ACHN (cell line): ENCODE results near the gene C2CD4A.

Experiments
- DNase-seq: peaks from one replicate; pipeline ENCODE4 v3.0.0-alpha.2; 2015
- in situ Hi-C: cut with HindIII; loops from 2 replicates; pipeline ENCODE4 v1.10.0; 2017; ENCODE audit warnings: low sequenced_read_pairs, low pct_ligation_motif_present, low pct_unique_long_range_greater_than_20kb

The C2CD4A gene

GRCh38 chr15:62089616-62090015 is 22.8 kb downstream of the C2CD4A start:
- in situ Hi-C loops = no loop called here
- no peak for DNase-seq

- in situ Hi-C loops = no loop called here
- no peak for DNase-seq
These were observed 24.2 kb downstream of the C2CD4A start for GRCh38 chr15:62090988-62091387.

GRCh38 chr15:62093809-62094208 is 27.0 kb downstream of the C2CD4A start:
- in situ Hi-C loops = no loop called here

GRCh38 chr15:62094388-62094787 is 27.6 kb downstream of the C2CD4A start:
- no peak for DNase-seq
- in situ Hi-C loops = no loop called here

More at GRCh38 chr15:62093809-62094208, 27.0 kb downstream of the C2CD4A start:
- no peak for DNase-seq

GRCh38 chr15:62099094-62099601 is 32.4 kb downstream of the C2CD4A start:
- in situ Hi-C loops = no loop called here
- no peak for DNase-seq

GRCh38 chr15:62103431-62103830 is 36.7 kb downstream of the C2CD4A start:
- in situ Hi-C loops = no loop called here
- no peak for DNase-seq

GRCh38 chr15:62104401-62104800 is 37.6 kb downstream of the C2CD4A start:
- in situ Hi-C loops = no loop called here

GRCh38 chr15:62104846-62105245 is 38.1 kb downstream of the C2CD4A start:
- in situ Hi-C loops = no loop called here

More at GRCh38 chr15:62104401-62104800, 37.6 kb downstream of the C2CD4A start:
- no peak for DNase-seq

GRCh38 chr15:62105266-62105665 is 38.5 kb downstream of the C2CD4A start:
- DNase-seq = no peak

More at GRCh38 chr15:62104846-62105245, 38.1 kb downstream of the C2CD4A start:
- no peak for DNase-seq

GRCh38 chr15:62106096-62106495 is 39.3 kb downstream of the C2CD4A start:
- in situ Hi-C loops = no loop called here
- DNase-seq = no peak

More at GRCh38 chr15:62105266-62105665, 38.5 kb downstream of the C2CD4A start:
- in situ Hi-C loops = no loop called here

- in situ Hi-C loops = no loop called here
- no peak for DNase-seq
These were observed 40.9 kb downstream of the C2CD4A start for GRCh38 chr15:62107571-62108121.

GRCh38 chr15:62108411-62108810 is 41.6 kb downstream of the C2CD4A start:
- in situ Hi-C loops = no loop called here
- no peak for DNase-seq

GRCh38 chr15:62109437-62109836 is 42.7 kb downstream of the C2CD4A start:
- in situ Hi-C loops = no loop called here
- no peak for DNase-seq

- in situ Hi-C loops = no loop called here
- peak; percentile 42 for DNase-seq
These were observed 43.4 kb downstream of the C2CD4A start for GRCh38 chr15:62109982-62110851.

GRCh38 chr15:62112081-62112480 is 45.3 kb downstream of the C2CD4A start:
- in situ Hi-C loops = no loop called here
- no peak for DNase-seq

- in situ Hi-C loops = no loop called here
- peak; percentile 75 for DNase-seq
These were observed 46.1 kb downstream of the C2CD4A start for GRCh38 chr15:62112616-62113593.

- in situ Hi-C loops = no loop called here
- DNase-seq = peak; percentile 35
These were observed 49.1 kb downstream of the C2CD4A start for GRCh38 chr15:62115847-62116246.

GRCh38 chr15:62118520-62119226 is 51.9 kb downstream of the C2CD4A start:
- DNase-seq = peak; percentile 4
- in situ Hi-C loops = no loop called here
